Mucosa of gallbladder (tissue), 1 donor: ENCODE data around the gene PEPD. TPM values are rescaled to one million over a fixed set of nuclear protein-coding genes. Genes with fewer than 3 reads are reported as not detected.
"Not testable (repeated sequence)": the region's sequence is repeated elsewhere in the genome, so short reads cannot be mapped to it uniquely, and the experiment has no call there.

Source experiments
- DNase-seq: peaks from one replicate; pipeline ENCODE4 v3.0.0-alpha.2; 2020; ENCODE audit warnings: low spot score
- total RNA-seq: library from RNA; stranded (reverse); gene quantifications from one replicate; pipeline ENCODE4 v1.2.1, GENCODE V29; 2021
- donor health status: DM: no; HTN: no; CAD: no.

PEPD gene
- total RNA-seq, result 90.3 TPM

- DNase-seq, result peak; percentile 90
Measured at GRCh38 chr19:33521480-33522370, at the start of gene PEPD. TSS of gene PEPD (minus strand) at chr19:33521791. CDS start at chr19:33521760, 31 bp downstream.

GRCh38 chr19:33569821-33570220, 48.2 kb upstream of the PEPD start:
- no peak for DNase-seq

GRCh38 chr19:33568706-33569105, 47.1 kb upstream of the PEPD start:
- no peak for DNase-seq

- no peak for DNase-seq
Measured at GRCh38 chr19:33564836-33565338, 43.3 kb upstream of the PEPD start.

DNA sequence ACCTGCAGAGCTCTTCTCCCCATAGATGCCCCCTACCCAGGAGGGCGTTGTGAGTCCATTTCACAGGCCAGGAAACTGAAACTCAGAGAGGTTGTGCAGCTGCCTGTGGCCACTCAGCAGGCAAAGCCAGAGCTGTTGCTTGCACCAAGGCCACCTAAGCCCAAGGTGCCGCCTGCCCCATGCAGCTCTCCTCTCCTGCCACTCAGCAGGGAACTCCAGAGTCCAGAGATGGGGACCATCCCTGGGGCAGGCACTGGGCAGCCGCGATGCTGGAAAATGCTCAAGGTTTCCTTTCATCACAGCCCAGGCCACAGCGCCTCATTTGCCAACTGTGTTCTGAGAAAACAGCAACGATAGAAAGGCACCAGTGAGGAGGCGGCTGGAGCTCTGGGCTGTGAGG, 41.0 kb upstream of the PEPD start:
- DNase-seq, result no peak

- DNase-seq, result not testable (repeated sequence)
Measured at GRCh38 chr19:33561666-33562065, 40.1 kb upstream of the PEPD start.

DNA sequence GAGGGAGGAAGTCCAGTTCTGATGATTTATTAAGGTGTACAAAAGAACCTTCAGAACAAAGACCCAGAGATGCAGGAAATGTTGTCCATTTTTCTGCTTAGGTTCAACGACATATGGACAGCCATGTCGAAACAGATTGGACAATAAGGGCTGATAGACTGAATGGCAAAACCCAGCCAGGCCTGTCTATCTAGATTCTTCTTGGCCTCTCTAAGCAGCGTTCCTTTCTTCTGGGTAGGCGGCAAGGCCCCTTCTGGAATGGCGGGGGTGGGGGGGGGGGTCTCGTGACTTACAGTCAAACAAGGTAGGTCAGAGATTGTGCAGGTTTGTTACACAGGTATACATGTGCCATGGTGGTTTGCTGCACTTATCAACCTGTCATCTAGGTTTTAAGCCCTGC, 39.7 kb upstream of the PEPD start:
- DNase-seq, result no peak

GRCh38 chr19:33559996-33560395, 38.4 kb upstream of the PEPD start:
- no peak for DNase-seq

DNA sequence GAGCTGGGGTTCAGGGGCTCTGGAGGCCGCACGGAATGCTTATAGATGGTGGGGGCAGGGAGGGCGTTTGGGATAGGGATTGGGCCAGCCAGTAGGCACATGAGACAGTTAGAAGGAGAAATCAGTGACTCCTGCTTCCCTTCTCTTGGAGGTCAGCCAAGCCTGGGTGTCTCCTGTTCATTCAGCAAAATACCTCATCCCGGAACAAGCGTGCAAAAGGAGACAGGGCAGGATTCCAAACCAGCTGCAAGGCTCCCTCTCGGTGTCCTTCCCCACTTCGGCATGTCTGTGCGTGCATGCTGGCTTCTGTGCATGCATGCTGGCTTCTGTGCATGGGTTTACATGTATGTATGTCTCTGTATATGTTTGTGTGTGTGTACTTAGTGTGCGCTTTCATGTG, 37.3 kb upstream of the PEPD start:
- DNase-seq, result no peak

DNA sequence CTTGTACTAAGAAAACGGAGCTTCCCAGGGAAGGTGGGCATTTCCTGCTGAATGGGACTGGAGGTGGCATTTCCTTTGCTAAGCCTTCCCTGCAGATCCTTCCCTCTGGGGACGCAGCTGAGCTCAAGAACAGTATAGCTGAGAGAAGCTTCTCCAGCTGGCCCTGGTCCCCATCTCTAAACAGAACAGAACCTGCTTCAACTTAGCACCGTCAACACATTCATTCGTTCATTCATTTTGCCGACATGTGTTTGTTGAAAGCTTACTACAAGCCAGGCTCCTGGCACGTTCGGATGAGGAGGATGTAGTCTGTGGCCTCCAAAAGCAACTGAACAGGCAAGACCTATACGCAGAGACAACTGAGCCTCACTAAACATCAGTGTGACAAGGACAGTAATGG, 36.6 kb upstream of the PEPD start:
- DNase-seq, result no peak

- no peak for DNase-seq
Measured at GRCh38 chr19:33557720-33558119, 36.1 kb upstream of the PEPD start.

DNA sequence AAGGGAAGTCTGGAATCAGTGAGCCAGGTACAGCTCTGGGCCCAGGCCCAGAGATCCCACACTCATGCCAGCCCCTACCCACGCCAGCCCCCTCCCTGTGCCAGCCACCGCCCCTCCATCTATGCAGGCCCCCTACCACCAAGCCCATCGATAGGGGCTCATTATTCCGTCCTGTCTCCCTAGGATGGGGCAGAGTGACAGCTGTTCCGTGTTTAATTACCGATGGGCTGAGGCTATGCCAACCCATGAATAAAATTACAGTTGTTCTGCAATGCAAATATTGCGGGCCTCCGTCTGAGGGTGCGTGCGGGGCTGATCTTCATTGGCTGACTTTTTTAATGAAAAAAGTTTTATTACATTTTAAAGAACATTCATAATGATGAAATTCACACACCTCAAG, 35.6 kb upstream of the PEPD start:
- no peak for DNase-seq

GRCh38 chr19:33556261-33556660, 34.7 kb upstream of the PEPD start:
- DNase-seq, result no peak

GRCh38 chr19:33555726-33556125, 34.1 kb upstream of the PEPD start:
- not testable (repeated sequence) for DNase-seq

DNA sequence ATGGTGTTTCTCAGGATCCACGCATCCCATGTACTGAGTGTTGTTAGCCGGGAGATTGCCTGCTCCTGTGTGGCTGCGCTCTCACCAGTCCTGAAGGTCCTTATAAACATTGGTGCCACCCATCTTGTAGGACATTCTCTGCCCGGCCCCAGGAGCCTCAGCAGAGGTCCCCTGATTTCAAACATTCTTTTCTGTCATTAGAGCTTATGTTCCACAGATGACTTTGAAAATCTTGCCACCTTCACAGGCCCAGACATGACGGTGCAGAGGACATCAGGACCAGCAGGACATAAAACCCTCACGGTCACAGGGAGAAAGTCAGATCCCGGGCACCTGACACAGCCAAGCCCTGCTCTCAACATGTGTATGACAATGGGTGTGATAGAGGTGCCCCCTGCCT, 33.2 kb upstream of the PEPD start:
- no peak for DNase-seq

DNA sequence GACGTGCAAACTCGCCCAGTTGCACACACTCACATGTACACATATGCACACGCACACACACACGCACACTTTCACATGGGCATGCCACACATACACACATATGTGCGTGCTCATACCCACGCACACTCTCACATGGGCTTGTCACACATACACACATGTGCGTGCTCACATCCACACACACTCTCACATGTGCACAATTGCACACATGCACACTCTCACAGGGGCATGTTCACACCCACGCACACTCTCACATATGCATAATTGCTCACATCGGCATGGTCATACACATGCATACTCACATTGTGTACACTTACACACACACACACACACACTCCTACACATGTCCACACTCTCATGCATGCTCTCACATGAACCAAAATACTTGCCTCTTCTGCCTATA, 32.8 kb upstream of the PEPD start:
- no peak for DNase-seq

DNA sequence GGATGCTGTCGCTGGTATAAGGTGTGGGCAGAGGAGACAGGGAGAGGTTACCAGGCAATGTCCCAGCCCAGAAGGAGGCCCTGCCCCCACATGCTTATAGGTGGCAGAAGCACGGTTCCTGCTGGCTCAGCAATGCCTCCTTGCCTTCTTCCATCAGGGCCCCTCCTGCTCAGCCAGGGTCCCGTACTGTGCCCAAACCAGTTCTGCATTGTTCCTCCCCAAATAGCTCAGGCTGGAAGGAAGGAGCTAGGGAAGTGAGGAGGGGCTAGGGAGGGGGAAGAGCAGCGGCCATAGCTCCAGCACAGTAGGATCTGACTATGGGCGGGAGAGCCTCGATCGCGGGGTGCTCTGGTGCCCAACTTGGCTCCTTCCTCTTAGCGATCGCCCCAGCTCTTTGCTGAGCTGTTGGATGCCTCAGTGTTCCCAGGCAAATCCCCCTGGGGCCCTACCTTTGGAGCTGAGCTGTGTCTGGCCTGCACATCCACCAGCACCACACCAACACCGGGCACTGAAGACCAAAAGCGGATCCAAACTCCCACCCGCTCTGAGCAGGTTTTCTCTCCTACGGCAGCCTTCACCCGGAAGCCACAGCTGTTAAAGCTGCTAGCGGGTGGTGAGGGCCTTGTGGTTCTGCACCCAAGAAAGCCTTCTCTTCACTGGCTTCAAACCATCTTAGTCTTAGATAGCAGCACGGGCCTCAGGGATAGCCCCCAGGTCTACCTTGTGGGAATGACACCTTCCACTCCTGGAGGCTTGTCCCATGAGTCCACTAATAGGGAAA, 32.1 kb upstream of the PEPD start:
- DNase-seq, result no peak

GRCh38 chr19:33552928-33553279, 31.3 kb upstream of the PEPD start:
- DNase-seq, result no peak

- DNase-seq, result no peak
Measured at GRCh38 chr19:33552191-33552927, 30.8 kb upstream of the PEPD start.

DNA sequence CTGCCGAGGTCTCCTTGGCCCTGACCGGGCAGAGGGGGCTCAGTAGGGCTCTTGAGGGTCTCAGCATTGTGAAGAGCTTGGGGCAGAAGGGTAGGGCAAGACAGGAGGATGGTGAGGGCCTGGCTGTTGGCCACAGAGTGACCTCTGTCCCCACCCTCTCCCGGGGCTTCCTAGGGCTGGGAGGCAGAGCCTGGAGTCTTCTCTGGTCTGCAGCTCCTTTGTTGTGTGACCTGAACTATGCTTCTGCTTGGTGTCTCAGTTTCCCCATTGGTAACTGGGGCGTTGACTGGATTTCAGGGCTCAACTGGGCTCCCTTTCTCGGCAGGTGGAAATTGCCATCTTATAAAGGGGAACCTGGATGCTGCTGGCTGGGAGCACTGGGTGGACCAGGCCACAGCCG, 30.1 kb upstream of the PEPD start:
- no peak for DNase-seq

DNA sequence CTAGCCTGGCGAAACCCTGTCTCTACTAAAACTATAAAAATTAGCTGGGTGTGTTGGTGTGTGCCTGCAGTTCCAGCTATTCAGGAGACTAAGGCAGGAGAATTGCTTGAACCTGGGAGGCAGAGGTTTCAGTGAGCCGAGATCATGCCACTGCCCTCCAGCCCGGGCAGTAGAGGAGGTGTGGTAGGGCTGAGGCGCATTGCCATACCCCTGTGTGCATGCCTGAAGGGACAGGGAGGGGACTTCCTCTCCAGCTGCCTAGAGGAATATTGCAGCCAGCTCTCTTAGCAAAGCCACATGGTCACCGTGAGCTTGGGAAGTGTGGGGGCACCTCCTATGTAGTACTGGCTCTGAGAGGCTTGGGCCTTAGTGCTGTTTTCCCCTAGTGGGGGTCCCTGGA, 29.2 kb upstream of the PEPD start:
- DNase-seq, result no peak

DNA sequence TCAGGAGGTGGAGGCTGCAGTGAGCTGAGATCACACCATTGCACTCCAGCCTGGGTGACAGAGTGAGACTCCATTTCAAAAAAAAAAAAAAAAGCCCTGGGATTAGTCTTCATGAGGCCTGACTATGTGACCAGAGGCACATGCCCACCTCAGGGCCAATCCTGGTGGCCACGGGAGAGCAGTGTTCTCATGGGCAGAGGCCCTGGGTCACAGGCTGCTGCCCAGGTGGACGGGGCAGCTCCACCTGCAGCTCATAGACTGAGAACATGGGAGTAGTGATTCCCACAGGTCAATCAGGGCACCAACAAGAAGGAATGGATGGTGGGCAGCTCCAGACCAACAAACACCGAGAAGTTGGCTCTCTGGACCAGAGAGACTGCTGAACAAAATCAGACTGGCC, 26.1 kb upstream of the PEPD start:
- no peak for DNase-seq
